Measurements from ENCODE around the gene UBC.

Gene UBC

DNA sequence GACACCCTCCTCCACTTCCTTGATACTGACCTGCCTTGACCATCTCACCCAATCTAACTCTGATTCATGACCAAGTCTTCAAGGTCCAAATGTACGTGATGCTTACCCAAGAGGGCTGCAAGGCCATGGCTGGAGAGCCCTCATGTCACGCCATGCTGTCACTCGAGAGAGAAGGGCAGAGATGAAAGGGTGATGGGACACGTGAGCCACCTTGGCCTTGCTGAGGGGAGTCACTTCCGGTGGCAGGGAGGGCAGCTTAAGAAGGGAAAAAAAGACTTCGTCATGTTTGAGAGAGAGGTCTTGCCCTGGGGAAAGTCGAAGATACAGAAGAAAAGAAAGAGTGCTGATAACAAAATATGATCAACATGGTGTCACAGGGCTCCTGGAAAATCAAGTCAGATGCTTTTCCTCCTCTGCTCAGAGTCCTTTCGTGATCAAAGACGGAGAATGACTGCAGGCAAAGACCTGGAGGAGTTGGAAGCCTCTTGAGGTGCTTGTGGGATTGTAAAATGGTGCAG is 47.5 kb downstream of the UBC start:
- Histone ChIP-seq H2AFZ (ENCODE audit: low read length) (peak overlapping the region; percentile 46), H3K9me2 (replicated peaks; ENCODE audit: low read depth, low read length) (no peaks in the 10 kb centered on the region), H3K9ac (ENCODE audit: low read depth, low read length, poor library complexity, severe bottlenecking) (no peak overlapping the region), H3F3A (ENCODE audit: low read depth) (no peaks in the 10 kb centered on the region), H3K9me3 (ENCODE audit: insufficient read depth, low read depth, low read length) (no peaks in the 10 kb centered on the region), H3K79me2 (ENCODE audit: insufficient read depth, low read length) (peaks cover 9% of the 10 kb centered on the region; the same call in 1 of the 2 replicates), H4K20me1 (ENCODE audit: insufficient read depth, low read length, poor library complexity, severe bottlenecking) (no peaks in the 10 kb centered on the region), H3K36me3 (ENCODE audit: insufficient read depth, low read length) (no peaks in the 10 kb centered on the region), H3K27me3 (ENCODE audit: insufficient read depth, low read length, poor library complexity, severe bottlenecking) (no peaks in the 10 kb centered on the region), H3K4me1 (ENCODE audit: insufficient read depth, low read length, poor library complexity, severe bottlenecking) (peaks cover 37% of the 10 kb centered on the region), H3K4me3 (ENCODE audit: low read length, poor library complexity, severe bottlenecking) (no peak overlapping the region), H3K4me2 (ENCODE audit: low read depth, low read length, poor library complexity, severe bottlenecking) (no peak overlapping the region)
- no peak for TF ChIP-seq EZH2phosphoT487 (IDR thresholded peaks at IDR 0.05; ENCODE audit: borderline replicate concordance)
- TF ChIP-seq, protein P1, sequence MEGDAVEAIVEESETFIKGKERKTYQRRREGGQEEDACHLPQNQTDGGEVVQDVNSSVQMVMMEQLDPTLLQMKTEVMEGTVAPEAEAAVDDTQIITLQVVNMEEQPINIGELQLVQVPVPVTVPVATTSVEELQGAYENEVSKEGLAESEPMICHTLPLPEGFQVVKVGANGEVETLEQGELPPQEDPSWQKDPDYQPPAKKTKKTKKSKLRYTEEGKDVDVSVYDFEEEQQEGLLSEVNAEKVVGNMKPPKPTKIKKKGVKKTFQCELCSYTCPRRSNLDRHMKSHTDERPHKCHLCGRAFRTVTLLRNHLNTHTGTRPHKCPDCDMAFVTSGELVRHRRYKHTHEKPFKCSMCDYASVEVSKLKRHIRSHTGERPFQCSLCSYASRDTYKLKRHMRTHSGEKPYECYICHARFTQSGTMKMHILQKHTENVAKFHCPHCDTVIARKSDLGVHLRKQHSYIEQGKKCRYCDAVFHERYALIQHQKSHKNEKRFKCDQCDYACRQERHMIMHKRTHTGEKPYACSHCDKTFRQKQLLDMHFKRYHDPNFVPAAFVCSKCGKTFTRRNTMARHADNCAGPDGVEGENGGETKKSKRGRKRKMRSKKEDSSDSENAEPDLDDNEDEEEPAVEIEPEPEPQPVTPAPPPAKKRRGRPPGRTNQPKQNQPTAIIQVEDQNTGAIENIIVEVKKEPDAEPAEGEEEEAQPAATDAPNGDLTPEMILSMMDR (conservative IDR thresholded peaks at IDR 0.05; ENCODE audit: low read length), result no peak

DNA sequence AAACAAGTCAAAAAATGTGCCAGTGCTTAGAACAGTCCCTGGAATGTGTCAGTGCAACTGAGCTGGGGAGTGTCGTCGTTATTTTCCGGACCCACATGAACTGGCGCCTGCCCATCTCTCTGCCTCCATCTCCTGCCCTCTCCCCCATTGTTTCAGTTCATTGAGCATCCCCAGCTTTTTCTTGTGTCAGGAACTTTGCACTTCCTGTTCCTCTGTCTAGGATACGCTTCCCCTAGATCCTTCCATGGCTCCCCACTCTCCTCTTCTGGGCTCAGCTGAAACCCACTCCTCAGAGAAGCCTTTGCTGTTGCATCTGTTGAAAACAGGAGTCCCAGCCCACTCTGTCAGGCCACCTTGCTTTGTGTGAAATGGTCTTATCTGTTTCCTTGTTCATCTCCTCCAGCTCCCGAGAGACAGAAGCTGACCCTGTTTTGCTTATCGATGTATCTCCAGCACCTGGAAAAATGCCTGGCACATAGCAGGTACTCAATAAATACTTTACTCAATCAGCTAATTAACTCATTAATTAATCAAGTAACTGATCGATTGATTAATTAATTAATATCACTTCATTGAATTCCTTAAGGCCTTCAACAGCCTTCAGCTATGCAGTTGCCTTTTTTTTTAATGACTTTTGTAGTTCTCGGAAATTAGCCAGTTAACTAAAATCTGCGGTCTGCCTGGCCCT is 48.1 kb downstream of the UBC start:
- no peaks in the 10 kb centered on the region for H3K9me2 ChIP-seq (replicated peaks; ENCODE audit: low read depth, low read length)
- no peaks in the 10 kb centered on the region for H3F3A ChIP-seq (ENCODE audit: low read depth)
- no peaks in the 10 kb centered on the region for H3K27me3 ChIP-seq (ENCODE audit: insufficient read depth, low read length, poor library complexity, severe bottlenecking)
- H3K9ac ChIP-seq (ENCODE audit: low read depth, low read length, poor library complexity, severe bottlenecking), result no peak overlapping the region
- H2AFZ ChIP-seq (ENCODE audit: low read length), result peak overlapping the region; percentile 46; the same call in 1 of the 2 replicates
- TF ChIP-seq, protein P1 (conservative IDR thresholded peaks at IDR 0.05; ENCODE audit: low read length), result no peak
- TF ChIP-seq EZH2phosphoT487 (IDR thresholded peaks at IDR 0.05; ENCODE audit: borderline replicate concordance), result no peak
- H3K4me1 ChIP-seq (ENCODE audit: insufficient read depth, low read length, poor library complexity, severe bottlenecking), result peaks cover 43% of the 10 kb centered on the region
- H3K4me2 ChIP-seq (ENCODE audit: low read depth, low read length, poor library complexity, severe bottlenecking), result no peak overlapping the region
- H3K4me3 ChIP-seq (ENCODE audit: low read length, poor library complexity, severe bottlenecking), result no peak overlapping the region
- H3K36me3 ChIP-seq (ENCODE audit: insufficient read depth, low read length), result no peaks in the 10 kb centered on the region
- H3K9me3 ChIP-seq (ENCODE audit: insufficient read depth, low read depth, low read length), result no peaks in the 10 kb centered on the region
- H4K20me1 ChIP-seq (ENCODE audit: insufficient read depth, low read length, poor library complexity, severe bottlenecking), result no peaks in the 10 kb centered on the region
- H3K79me2 ChIP-seq (ENCODE audit: insufficient read depth, low read length), result peaks cover 9% of the 10 kb centered on the region; the same call in 1 of the 2 replicates

DNA sequence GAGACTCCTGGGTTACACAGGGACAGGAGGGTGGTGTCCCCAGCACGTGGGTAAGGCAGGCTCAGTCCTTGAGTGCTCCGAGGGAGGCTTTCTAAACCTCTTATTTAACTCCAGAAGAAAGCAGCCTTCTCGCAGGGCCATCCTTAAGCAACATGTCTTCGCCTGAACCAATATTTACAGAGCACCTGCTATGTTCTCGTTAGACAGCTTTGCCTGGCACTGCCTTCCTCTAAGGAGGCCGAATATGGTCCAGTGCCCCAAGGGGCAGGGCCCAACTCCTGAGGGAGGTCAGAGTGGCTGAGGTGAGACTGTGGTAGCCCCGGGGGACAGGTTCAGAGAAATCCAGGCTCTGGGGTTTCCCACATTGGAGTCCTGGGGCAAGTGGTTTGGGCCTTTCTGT is 48.7 kb downstream of the UBC start:
- Histone ChIP-seq H3F3A (ENCODE audit: low read depth) (no peaks in the 10 kb centered on the region), H3K27me3 (ENCODE audit: insufficient read depth, low read length, poor library complexity, severe bottlenecking) (no peaks in the 10 kb centered on the region), H3K4me1 (ENCODE audit: insufficient read depth, low read length, poor library complexity, severe bottlenecking) (peaks cover 43% of the 10 kb centered on the region), H3K9me2 (replicated peaks; ENCODE audit: low read depth, low read length) (no peaks in the 10 kb centered on the region), H3K79me2 (ENCODE audit: insufficient read depth, low read length) (peaks cover 9% of the 10 kb centered on the region; the same call in 1 of the 2 replicates), H3K4me2 (ENCODE audit: low read depth, low read length, poor library complexity, severe bottlenecking) (no peak overlapping the region), H3K9ac (ENCODE audit: low read depth, low read length, poor library complexity, severe bottlenecking) (no peak overlapping the region), H2AFZ (ENCODE audit: low read length) (no peak overlapping the region), H3K4me3 (ENCODE audit: low read length, poor library complexity, severe bottlenecking) (no peak overlapping the region), H4K20me1 (ENCODE audit: insufficient read depth, low read length, poor library complexity, severe bottlenecking) (no peaks in the 10 kb centered on the region), H3K36me3 (ENCODE audit: insufficient read depth, low read length) (no peaks in the 10 kb centered on the region), H3K9me3 (ENCODE audit: insufficient read depth, low read depth, low read length) (no peaks in the 10 kb centered on the region)
- no peak for TF ChIP-seq EZH2phosphoT487 (IDR thresholded peaks at IDR 0.05; ENCODE audit: borderline replicate concordance)
- TF ChIP-seq, protein P1 (conservative IDR thresholded peaks at IDR 0.05; ENCODE audit: low read length), result no peak

Data from Loucy (cell line).